IMR-90 (cell line): ENCODE data around the gene DLK2. TPM values are rescaled to one million over a fixed set of nuclear protein-coding genes. Genes with fewer than 3 reads are reported as not detected.

Experiments
- ATAC-seq: fragments of 200-7000 bp; cut with Tn5 transposase; 2 replicates; pipeline ENCODE4 v1.9.1; 2020; ENCODE audit warnings: low read depth, mild to moderate bottlenecking, moderate library complexity
- BruUV-seq: library from RNA; stranded (reverse); fragments of 400-500 nt; replicated peaks from 2 replicates; lab custom pipeline; 2021; lab: Mats Ljungman, UMichigan
- CTCF ChIA-PET: fragments of 300-600 bp; formaldehyde crosslinking; extraction: SDS; loops from one replicate; lab custom pipeline; 2021; ENCODE audit warnings: antibody characterized with exemption; lab: Yijun Ruan, JAX
- POLR2A ChIA-PET: fragments of 300-600 bp; sonication (Branson Sonifier 250); formaldehyde crosslinking; loops from one replicate; lab custom pipeline; 2022; ENCODE audit warnings: antibody characterized with exemption; ENCODE audit not compliant: unreplicated experiment; lab: Charles Lee
- DNase-seq: peaks from one replicate; pipeline ENCODE4 v3.0.0; 2013
- H2AFZ ChIP-seq: replicated peaks from 2 replicates; pipeline ENCODE3; 2013; ENCODE audit warnings: low read length, mild to moderate bottlenecking; ENCODE audit not compliant: poor library complexity
- H2AK5ac ChIP-seq: 2 replicates; pipeline ENCODE4 v1.6.1; 2013; ENCODE audit warnings: low read depth, low read length, inconsistent platforms
- H2AK9ac ChIP-seq: replicated peaks from 2 replicates; pipeline ENCODE3; 2013; ENCODE audit warnings: mild to moderate bottlenecking, low read depth, low read length, moderate library complexity; ENCODE audit not compliant: poor library complexity
- H2BK120ac ChIP-seq: 2 replicates; pipeline ENCODE4 v1.6.1; 2013; ENCODE audit warnings: low read depth, low read length, inconsistent platforms
- H2BK15ac ChIP-seq: 3 replicates; pipeline ENCODE4 v1.6.1; 2013; ENCODE audit warnings: low read depth, low read length, inconsistent platforms
- H2BK20ac ChIP-seq: 2 replicates; pipeline ENCODE4 v1.6.1; 2013; ENCODE audit warnings: low read depth, mild to moderate bottlenecking, inconsistent platforms, low read length, moderate library complexity
- H2BK5ac ChIP-seq: 2 replicates; pipeline ENCODE4 v1.6.1; 2013; ENCODE audit warnings: mild to moderate bottlenecking, low read depth, low read length, inconsistent platforms; ENCODE audit not compliant: poor library complexity, severe bottlenecking
- H3K14ac ChIP-seq: replicated peaks from 2 replicates; pipeline ENCODE4 v1.6.1; 2013; ENCODE audit warnings: low read depth, low read length, inconsistent platforms
- H3K18ac ChIP-seq: 2 replicates; pipeline ENCODE4 v1.6.1; 2013; ENCODE audit warnings: low read depth, low read length, control low read depth
- H3K23ac ChIP-seq: 2 replicates; pipeline ENCODE4 v1.6.1; 2013; ENCODE audit warnings: low read depth, low read length, inconsistent platforms
- H3K27ac ChIP-seq: 2 replicates; pipeline ENCODE4 v1.5.1; 2013; ENCODE audit warnings: mild to moderate bottlenecking, control low read depth, low read length; ENCODE audit not compliant: insufficient read depth
- H3K27me3 ChIP-seq: 2 replicates; pipeline ENCODE4 v1.6.1; 2013; ENCODE audit warnings: low read length; ENCODE audit not compliant: control insufficient read depth, insufficient read depth
- H3K36me3 ChIP-seq: 2 replicates; pipeline ENCODE4 v1.6.1; 2013; ENCODE audit warnings: low read length, mixed read lengths; ENCODE audit not compliant: control insufficient read depth, insufficient read depth
- H3K4ac ChIP-seq: 2 replicates; pipeline ENCODE4 v1.6.1; 2013; ENCODE audit warnings: low read depth, low read length, inconsistent platforms
- H3K4me1 ChIP-seq: 2 replicates; pipeline ENCODE4 v1.6.1; 2013; ENCODE audit warnings: low read length, mixed read lengths; ENCODE audit not compliant: control insufficient read depth, insufficient read depth
- H3K4me2 ChIP-seq: 2 replicates; pipeline ENCODE4 v1.6.1; 2013; ENCODE audit warnings: low read depth, mild to moderate bottlenecking, control low read depth, low read length, moderate library complexity
- H3K4me3 ChIP-seq: 2 replicates; pipeline ENCODE4 v1.5.1; 2013; ENCODE audit warnings: low read depth, mild to moderate bottlenecking, control low read depth, low read length, moderate library complexity; ENCODE audit not compliant: insufficient read depth
- H3K56ac ChIP-seq: 2 replicates; pipeline ENCODE4 v1.6.1; 2013; ENCODE audit warnings: low read length, inconsistent platforms; ENCODE audit not compliant: insufficient read depth; ENCODE audit errors: extremely low read depth
- H3K79me1 ChIP-seq, 2 experiments: 2 replicates each; pipeline ENCODE4 v1.6.1; 2013; ENCODE audit warnings: low read length in 2 of 2, inconsistent platforms in 1 of 2, low read depth in 1 of 2
- H3K9ac ChIP-seq: 2 replicates; pipeline ENCODE4 v1.6.1; 2013; ENCODE audit warnings: low read depth, low read length, control low read depth
- H3K9me1 ChIP-seq: 2 replicates; pipeline ENCODE4 v1.6.1; 2013; ENCODE audit warnings: low read length, inconsistent platforms; ENCODE audit not compliant: insufficient read depth
- H3K9me3 ChIP-seq: 2 replicates; pipeline ENCODE4 v1.6.1; 2013; ENCODE audit warnings: low read length; ENCODE audit not compliant: control insufficient read depth, insufficient read depth
- H4K20me1 ChIP-seq: 2 replicates; pipeline ENCODE4 v1.6.1; 2013; ENCODE audit warnings: low read length, inconsistent platforms; ENCODE audit not compliant: insufficient read depth
- H4K5ac ChIP-seq: 2 replicates; pipeline ENCODE4 v1.6.1; 2013; ENCODE audit warnings: mild to moderate bottlenecking, low read depth, low read length, control low read depth
- H4K8ac ChIP-seq, 2 experiments: 2 replicates each; pipeline ENCODE4 v1.6.1; 2013; ENCODE audit warnings: low read depth in 2 of 2, low read length in 2 of 2, control low read depth in 1 of 2, inconsistent platforms in 1 of 2
- H4K91ac ChIP-seq: 2 replicates; pipeline ENCODE4 v1.6.1; 2013; ENCODE audit warnings: low read depth, low read length, inconsistent platforms; ENCODE audit not compliant: insufficient read depth
- MAZ ChIP-seq: IDR thresholded peaks from 2 replicates; pipeline ENCODE4 v1.6.1; 2012; ENCODE audit warnings: low read depth, mild to moderate bottlenecking, low read length, improper control_type of control experiment, moderate library complexity, borderline replicate concordance
- MXI1 ChIP-seq: IDR thresholded peaks from 2 replicates; pipeline ENCODE4 v1.6.1; 2012; ENCODE audit warnings: low read depth, mild to moderate bottlenecking, low read length, moderate library complexity, borderline replicate concordance
- NFE2L2 ChIP-seq: fragments of 150-350 bp; IDR thresholded peaks from 2 replicates; pipeline ENCODE4 v1.6.1; 2016; ENCODE audit warnings: low read depth, mild to moderate bottlenecking, low read length
- RFX5 ChIP-seq: IDR thresholded peaks from 2 replicates; pipeline ENCODE4 v1.8.0; 2012; ENCODE audit warnings: low read depth, mild to moderate bottlenecking, low read length, moderate library complexity
- SMC3 ChIP-seq: fragments of 150-350 bp; IDR thresholded peaks from 2 replicates; pipeline ENCODE4 v1.6.1; 2016; ENCODE audit warnings: low read depth, mild to moderate bottlenecking, antibody characterized with exemption, low read length, moderate library complexity
- WGBS, 2 experiments: methylation state at CpG; one replicate each; pipeline versions ENCODE4 v1.1.5 to v1.1.7; 2013; ENCODE audit warnings: missing lambda C conversion rate in 2 of 2; ENCODE audit not compliant: insufficient read length in 1 of 2; ENCODE audit errors: extremely low coverage in 2 of 2; 5-methylcytosine and 5-hydroxymethylcytosine counted together
- dilution Hi-C: fragments of 300-500 bp; cut with HindIII; formaldehyde crosslinking; loops from one replicate; pipeline ENCODE4 v1.14.3; 2018; ENCODE audit warnings: low sequenced_read_pairs; ENCODE audit not compliant: unreplicated experiment
- in situ Hi-C: fragments of 300-500 bp; cut with MboI; formaldehyde crosslinking; loops from 3 replicates; pipeline ENCODE4 v1.14.3; 2019; ENCODE audit warnings: low sequenced_read_pairs, inconsistent platforms, mixed read lengths
- intact Hi-C: fragments of 100-400 bp; cut with micrococcal nuclease; formaldehyde crosslinking; loops from 2 replicates; pipeline ENCODE4 v1.10.0; 2022
- polyA plus RNA-seq, 3 experiments: library from polyadenylated mRNA; depleted of rRNA; stranded (reverse); fragments of >200 nt; gene quantifications; 2 replicates each; pipeline ENCODE4 v1.2.3, GENCODE V29; 2012; ENCODE audit warnings: low replicate concordance in 1 of 3
- total RNA-seq: library from RNA; depleted of rRNA; stranded (reverse); fragments of >200 nt; gene quantifications from 2 replicates; pipeline ENCODE4 v1.2.3, GENCODE V29; 2012

DLK2 gene
- total and polyA plus RNA-seq, 2 of the 4 experiments (the other 2 are of a cell fraction): 0.90 to 2.8 TPM

DNA sequence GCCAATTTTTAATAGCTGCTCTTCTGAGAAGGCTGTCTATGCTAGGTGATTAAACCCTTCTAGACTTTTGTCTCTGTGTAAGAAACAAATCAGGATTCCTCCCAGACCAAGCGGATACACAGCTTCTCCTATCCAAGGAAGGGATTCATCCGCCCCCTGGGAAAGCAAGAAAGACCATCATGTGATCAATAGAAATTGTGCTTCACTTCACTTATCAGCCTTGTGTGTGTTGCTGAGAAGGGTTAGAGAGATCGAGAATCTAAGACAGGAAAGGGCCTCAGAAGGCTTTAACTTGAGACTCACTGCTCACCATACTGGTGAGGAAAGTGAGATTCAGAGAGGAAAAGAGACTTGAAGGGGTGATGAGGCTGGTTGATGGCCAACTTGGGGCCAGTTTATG is 26.5 kb downstream of the DLK2 start:
- H2BK5ac ChIP-seq: no peak overlapping the region
- peak overlapping the region; percentile 85; the same call in 1 of the 2 replicates for H3K9ac ChIP-seq
- CTCF ChIA-PET: no interaction called here
- intact Hi-C loops: no loop called here
- no peak for TF ChIP-seq MXI1
- TF ChIP-seq SMC3: no peak
- no peak for TF ChIP-seq NFE2L2
- TF ChIP-seq RFX5: no peak
- no peak for TF ChIP-seq MAZ
- dilution Hi-C loops: no loop called here
- no CpG with 5 or more reads among the region's 3 CpGs for WGBS, 2 experiments
- H2BK120ac ChIP-seq: no peak overlapping the region
- peaks cover 5% of the 10 kb centered on the region for H3K4me1 ChIP-seq
- H3K4me2 ChIP-seq: peak overlapping the region; percentile 84
- no TSS peak for BruUV-seq
- H3K56ac ChIP-seq: no peak overlapping the region
- H3K14ac ChIP-seq: no peak overlapping the region
- no peaks in the 10 kb centered on the region for H3K9me3 ChIP-seq
- H4K20me1 ChIP-seq: no peaks in the 10 kb centered on the region
- H3K23ac ChIP-seq: peak overlapping the region; percentile 72; the same call in 1 of the 2 replicates
- H3K79me1 ChIP-seq: peaks cover 21 to 36% of the 10 kb centered on the region in 2 experiments
- ATAC-seq (no peak), DNase-seq (no peak)
- no peak overlapping the region for H2AK5ac ChIP-seq
- H4K5ac ChIP-seq: no peak overlapping the region
- peak overlapping the region; percentile 14; the same call in 1 of the 2 replicates for H3K4ac ChIP-seq
- H2BK15ac ChIP-seq: no peak overlapping the region
- in situ Hi-C loops: no loop called here
- 0 out of 2 replicates have a peak, but pooled peaks cover 6% of the 10 kb centered on the region for H3K9me1 ChIP-seq
- POLR2A ChIA-PET: no interaction called here
- peak overlapping the region; percentile 2 for H2AK9ac ChIP-seq
- no peak overlapping the region; a peak in 1 of 4 replicates for H4K8ac ChIP-seq
- no peak overlapping the region for H3K27ac ChIP-seq
- H3K4me3 ChIP-seq: no peak overlapping the region
- no peaks in the 10 kb centered on the region for H3K27me3 ChIP-seq
- no peak overlapping the region for H4K91ac ChIP-seq
- no peak overlapping the region for H2AFZ ChIP-seq
- peaks cover 14% of the 10 kb centered on the region; the same call in 1 of the 2 replicates for H3K36me3 ChIP-seq
- no peak overlapping the region for H3K18ac ChIP-seq
- no peak overlapping the region for H2BK20ac ChIP-seq
